HCT116 (cell line): ENCODE data around the gene TPRG1L. TPM values are rescaled to one million over a fixed set of nuclear protein-coding genes. Genes with fewer than 3 reads are reported as not detected.

Experiments used
- ATAC-seq: fragments of 200-7000 bp; cut with Tn5 transposase; 2 replicates; pipeline ENCODE4 v1.9.1; 2020; ENCODE audit warnings: mild to moderate bottlenecking, moderate library complexity
- BruUV-seq: library from RNA; stranded (reverse); fragments of 400-500 nt; replicated peaks from 2 replicates; lab custom pipeline; 2021; lab: Mats Ljungman, UMichigan
- CTCF ChIA-PET: fragments of 300-600 bp; sonication (Branson Sonifier 250); formaldehyde crosslinking; loops from one replicate; lab custom pipeline; 2021; ENCODE audit warnings: antibody characterized with exemption; lab: Charles Lee
- POLR2A ChIA-PET: fragments of 300-600, 350-600 bp; sonication (Branson Sonifier 250); formaldehyde crosslinking; loops from one replicate; lab custom pipeline; 2021; ENCODE audit warnings: antibody characterized with exemption; lab: Charles Lee
- RAD21 ChIA-PET, 2 experiments: fragments of 300-600 bp; sonication (Branson Sonifier 250); formaldehyde crosslinking; loops; one replicate each; lab custom pipeline; 2023; ENCODE audit warnings: low total read pairs in 2 of 2; ENCODE audit not compliant: uncharacterized antibody in 2 of 2, unreplicated experiment in 2 of 2, low non-redundant PET in 1 of 2; lab: Charles Lee
- DNase-seq: peaks from one replicate; pipeline ENCODE4 v3.0.0-alpha.2; 2010; ENCODE audit warnings: low read depth, low spot score
- H2AFZ ChIP-seq: fragments of 200-600 bp; shearing (Covaris generic), sonication (generic); 2 replicates; pipeline ENCODE4 v1.6.1; 2017; ENCODE audit warnings: low read depth, mixed run types, mixed read lengths, antibody characterized with exemption, low read length; ENCODE audit not compliant: poor library complexity, severe bottlenecking
- H3K27ac ChIP-seq: 2 replicates; pipeline ENCODE4 v1.5.1; 2012; ENCODE audit warnings: low read depth, low read length
- H3K27me3 ChIP-seq: fragments of 200-600 bp; sonication (generic); 2 replicates; pipeline ENCODE4 v1.6.1; 2016; ENCODE audit warnings: mixed run types, low read length, mixed read lengths; ENCODE audit not compliant: insufficient read depth
- H3K36me3 ChIP-seq, 2 experiments: fragments of 200-500 bp in 1 of 2; fragments of 200-600 bp in 1 of 2; sonication (Bioruptor generic) in 1 of 2; sonication (generic) in 1 of 2; 2 replicates each; pipeline versions ENCODE4 v1.5.1 to v1.6.1; 2014 to 2016; ENCODE audit warnings: low read length in 2 of 2, inconsistent platforms in 1 of 2, mixed read lengths in 1 of 2, mixed run types in 1 of 2; ENCODE audit not compliant: insufficient read depth in 2 of 2, control insufficient read depth in 1 of 2
- H3K4me1 ChIP-seq, 2 experiments: fragments of 200-600 bp in 1 of 2; sonication (generic) in 1 of 2; 2 replicates each; pipeline versions ENCODE4 v1.5.1 to v1.6.1; 2012 to 2017; ENCODE audit warnings: low read length in 2 of 2, inconsistent platforms in 1 of 2, mild to moderate bottlenecking in 1 of 2, mixed read lengths in 1 of 2, mixed run types in 1 of 2, moderate library complexity in 1 of 2; ENCODE audit not compliant: insufficient read depth in 2 of 2, control insufficient read depth in 1 of 2
- H3K4me2 ChIP-seq: fragments of 200-600 bp; sonication (generic); 2 replicates; pipeline ENCODE4 v1.6.1; 2017; ENCODE audit warnings: mixed run types, low read length, mixed read lengths
- H3K4me3 ChIP-seq, 2 experiments: fragments of 200-600 bp in 1 of 2; sonication (generic) in 1 of 2; replicated peaks in 1 of 2; 2 replicates each; pipeline ENCODE4 v1.5.1; 2011 to 2016; ENCODE audit warnings: low read length in 2 of 2, control low read depth in 1 of 2, low read depth in 1 of 2, mild to moderate bottlenecking in 1 of 2, mixed read lengths in 1 of 2, mixed run types in 1 of 2
- H3K79me2 ChIP-seq: fragments of 200-600 bp; sonication (generic); 2 replicates; pipeline ENCODE4 v1.6.1; 2017; ENCODE audit warnings: mild to moderate bottlenecking, mixed run types, low read length, moderate library complexity, mixed read lengths; ENCODE audit not compliant: insufficient read depth
- H3K9ac ChIP-seq: fragments of 200-600 bp; sonication (generic); 2 replicates; pipeline ENCODE4 v1.6.1; 2016; ENCODE audit warnings: low read length, mixed read lengths
- H3K9me2 ChIP-seq: fragments of 200-600 bp; sonication (generic), shearing (Covaris generic); 2 replicates; pipeline ENCODE4 v1.6.1; 2017; ENCODE audit warnings: mixed run types, mild to moderate bottlenecking, moderate library complexity; ENCODE audit not compliant: insufficient read depth
- H3K9me3 ChIP-seq, 2 experiments: fragments of 200-500 bp in 1 of 2; fragments of 200-600 bp in 1 of 2; sonication (Bioruptor generic) in 1 of 2; sonication (generic) in 1 of 2; 2 replicates each; pipeline ENCODE4 v1.6.1; 2014 to 2017; ENCODE audit warnings: low read length in 2 of 2, mixed read lengths in 2 of 2, inconsistent platforms in 1 of 2, low read depth in 1 of 2, mild to moderate bottlenecking in 1 of 2, mixed run types in 1 of 2, moderate library complexity in 1 of 2; ENCODE audit not compliant: control insufficient read depth in 1 of 2, insufficient read depth in 1 of 2
- H4K20me1 ChIP-seq: fragments of 200-600 bp; sonication (generic), shearing (Covaris generic); 2 replicates; pipeline ENCODE4 v1.6.1; 2017; ENCODE audit warnings: mixed run types, mild to moderate bottlenecking, moderate library complexity; ENCODE audit not compliant: insufficient read depth
- CTCF ChIP-seq, 3 experiments: fragments of 200-600 bp in 1 of 3; sonication (generic) in 1 of 3; IDR thresholded peaks in 2 of 3; conservative IDR thresholded peaks in 1 of 3; 2 replicates each; pipeline ENCODE4 v1.5.1; 2012 to 2017; ENCODE audit warnings: low read depth in 2 of 3, low read length in 2 of 3, antibody characterized with exemption in 1 of 3, borderline replicate concordance in 1 of 3, control low read depth in 1 of 3, mild to moderate bottlenecking in 1 of 3, mixed read lengths in 1 of 3, mixed run types in 1 of 3, moderate library complexity in 1 of 3; ENCODE audit not compliant: insufficient read depth in 1 of 3
- EGR1 ChIP-seq: IDR thresholded peaks from 2 replicates; pipeline ENCODE4 v1.6.1; 2012; ENCODE audit warnings: low read depth
- ELF1 ChIP-seq: IDR thresholded peaks from 2 replicates; pipeline ENCODE4 v1.6.1; 2012; ENCODE audit warnings: low read depth, borderline replicate concordance
- EZH2 ChIP-seq: fragments of 200-600 bp; sonication (generic); IDR thresholded peaks from 2 replicates; pipeline ENCODE4 v1.6.1; 2017; ENCODE audit warnings: antibody characterized with exemption, mixed run types
- EZH2phosphoT487 ChIP-seq: fragments of 200-600 bp; IDR thresholded peaks from 2 replicates; pipeline ENCODE4 v1.6.1; 2018; ENCODE audit warnings: antibody characterized with exemption, borderline replicate concordance
- FOSL1 ChIP-seq: IDR thresholded peaks from 2 replicates; pipeline ENCODE4 v1.6.1; 2012; ENCODE audit warnings: low read depth
- JUND ChIP-seq: IDR thresholded peaks from 2 replicates; pipeline ENCODE4 v1.6.1; 2012
- MAX ChIP-seq: IDR thresholded peaks from 2 replicates; pipeline ENCODE4 v1.6.1; 2012
- POLR2A ChIP-seq: IDR thresholded peaks from 2 replicates; pipeline ENCODE4 v1.7.0; 2011; ENCODE audit warnings: borderline replicate concordance; ENCODE audit not compliant: insufficient read depth, insufficient read length; ENCODE audit errors: extremely low read depth
- SIN3A ChIP-seq: IDR thresholded peaks from 2 replicates; pipeline ENCODE4 v1.6.1; 2012; ENCODE audit warnings: low read depth
- SRF ChIP-seq: IDR thresholded peaks from 2 replicates; pipeline ENCODE4 v1.6.1; 2012; ENCODE audit warnings: low read depth
- YY1 ChIP-seq: IDR thresholded peaks from 2 replicates; pipeline ENCODE4 v1.6.1; 2011; ENCODE audit warnings: low read length, low read depth, moderate library complexity, mild to moderate bottlenecking; ENCODE audit not compliant: insufficient replicate concordance; ENCODE audit errors: extremely low read depth
- intact Hi-C: fragments of 100-400 bp; cut with micrococcal nuclease; formaldehyde crosslinking; loops from 2 replicates; pipeline ENCODE4 v1.10.0; 2022
- total RNA-seq: library from RNA; stranded (reverse); gene quantifications from one replicate; pipeline ENCODE4 v1.2.1, GENCODE V29; 2021; ENCODE audit not compliant: unreplicated experiment
- TF ChIP-seq, protein P1 (sequence below): IDR thresholded peaks from 2 replicates; pipeline ENCODE4 v1.6.1; 2012; ENCODE audit warnings: low read depth
- TF ChIP-seq, protein P2 (sequence below): IDR thresholded peaks from 2 replicates; pipeline ENCODE4 v1.6.1; 2012
- TF ChIP-seq, protein P3 (sequence below): IDR thresholded peaks from 2 replicates; pipeline ENCODE4 v1.6.1; 2011; ENCODE audit warnings: mild to moderate bottlenecking, low read length, moderate library complexity; ENCODE audit not compliant: insufficient replicate concordance; ENCODE audit errors: extremely low read depth

TPRG1L gene
- total RNA-seq, 1 experiment from 2014 or later, result 25.6 TPM

DNA sequence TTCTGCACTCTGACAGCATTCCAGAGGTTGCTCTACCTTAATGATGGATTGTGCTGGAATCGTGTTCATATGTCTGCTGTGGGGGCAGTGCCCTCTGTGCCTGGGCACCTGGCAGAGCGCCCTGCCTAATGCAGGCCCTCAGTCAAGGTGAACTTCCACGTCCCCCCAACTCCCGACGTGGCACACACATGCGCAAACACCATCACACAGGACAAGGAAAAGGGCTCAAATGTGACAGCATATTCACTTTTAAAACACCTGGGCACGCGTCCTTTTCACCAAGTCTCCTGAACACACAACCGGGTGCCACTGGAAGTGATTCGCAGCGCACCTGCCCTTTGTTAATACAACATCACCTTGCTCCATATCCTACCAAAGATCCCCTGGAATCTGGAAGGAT, 11.7 kb downstream of the TPRG1L start:
- H3K27me3 ChIP-seq, result no peaks in the 10 kb centered on the region
- H4K20me1 ChIP-seq, result no peaks in the 10 kb centered on the region
- ChIA-PET CTCF (no interaction called here), RAD21 (no interaction called here), POLR2A (no interaction called here)
- H3K9me3 ChIP-seq, result no peaks in the 10 kb centered on the region
- DNase-seq, result no peak
- no peaks in the 10 kb centered on the region for H3K9me2 ChIP-seq
- no peaks in the 10 kb centered on the region for H3K4me1 ChIP-seq
- no peak overlapping the region for H3K27ac ChIP-seq
- H3K4me3 ChIP-seq, result no peak overlapping the region
- intact Hi-C loops, result no loop called here
- no peak overlapping the region for H3K4me2 ChIP-seq
- no peak overlapping the region for H3K9ac ChIP-seq
- ATAC-seq, result no peak
- no peaks in the 10 kb centered on the region; the same call in 1 of the 2 replicates for H3K79me2 ChIP-seq
- H2AFZ ChIP-seq, result no peak overlapping the region
- H3K36me3 ChIP-seq, result peaks cover 14 to 46% of the 10 kb centered on the region in 2 experiments; a peak in 3 of 4 replicates
- no TSS peak for BruUV-seq
- no peak for TF ChIP-seq SRF
- no peak for TF ChIP-seq YY1
- TF ChIP-seq EZH2phosphoT487, result no peak
- no peak for TF ChIP-seq ELF1
- TF ChIP-seq POLR2A, result no peak
- no peak for TF ChIP-seq CTCF (IDR thresholded peaks at IDR 0.05 in 2 of 3, conservative IDR thresholded peaks at IDR 0.05 in 1 of 3; ENCODE audit: borderline replicate concordance in 1 of 3, insufficient read depth in 1 of 3, low read depth in 2 of 3, low read length in 2 of 3)
- no peak for TF ChIP-seq EGR1
- no peak for TF ChIP-seq FOSL1
- TF ChIP-seq JUND, result no peak
- TF ChIP-seq, protein P1, sequence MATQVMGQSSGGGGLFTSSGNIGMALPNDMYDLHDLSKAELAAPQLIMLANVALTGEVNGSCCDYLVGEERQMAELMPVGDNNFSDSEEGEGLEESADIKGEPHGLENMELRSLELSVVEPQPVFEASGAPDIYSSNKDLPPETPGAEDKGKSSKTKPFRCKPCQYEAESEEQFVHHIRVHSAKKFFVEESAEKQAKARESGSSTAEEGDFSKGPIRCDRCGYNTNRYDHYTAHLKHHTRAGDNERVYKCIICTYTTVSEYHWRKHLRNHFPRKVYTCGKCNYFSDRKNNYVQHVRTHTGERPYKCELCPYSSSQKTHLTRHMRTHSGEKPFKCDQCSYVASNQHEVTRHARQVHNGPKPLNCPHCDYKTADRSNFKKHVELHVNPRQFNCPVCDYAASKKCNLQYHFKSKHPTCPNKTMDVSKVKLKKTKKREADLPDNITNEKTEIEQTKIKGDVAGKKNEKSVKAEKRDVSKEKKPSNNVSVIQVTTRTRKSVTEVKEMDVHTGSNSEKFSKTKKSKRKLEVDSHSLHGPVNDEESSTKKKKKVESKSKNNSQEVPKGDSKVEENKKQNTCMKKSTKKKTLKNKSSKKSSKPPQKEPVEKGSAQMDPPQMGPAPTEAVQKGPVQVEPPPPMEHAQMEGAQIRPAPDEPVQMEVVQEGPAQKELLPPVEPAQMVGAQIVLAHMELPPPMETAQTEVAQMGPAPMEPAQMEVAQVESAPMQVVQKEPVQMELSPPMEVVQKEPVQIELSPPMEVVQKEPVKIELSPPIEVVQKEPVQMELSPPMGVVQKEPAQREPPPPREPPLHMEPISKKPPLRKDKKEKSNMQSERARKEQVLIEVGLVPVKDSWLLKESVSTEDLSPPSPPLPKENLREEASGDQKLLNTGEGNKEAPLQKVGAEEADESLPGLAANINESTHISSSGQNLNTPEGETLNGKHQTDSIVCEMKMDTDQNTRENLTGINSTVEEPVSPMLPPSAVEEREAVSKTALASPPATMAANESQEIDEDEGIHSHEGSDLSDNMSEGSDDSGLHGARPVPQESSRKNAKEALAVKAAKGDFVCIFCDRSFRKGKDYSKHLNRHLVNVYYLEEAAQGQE, result no peak
- TF ChIP-seq, protein P2, sequence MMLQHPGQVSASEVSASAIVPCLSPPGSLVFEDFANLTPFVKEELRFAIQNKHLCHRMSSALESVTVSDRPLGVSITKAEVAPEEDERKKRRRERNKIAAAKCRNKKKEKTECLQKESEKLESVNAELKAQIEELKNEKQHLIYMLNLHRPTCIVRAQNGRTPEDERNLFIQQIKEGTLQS, result no peak
- TF ChIP-seq SIN3A, result no peak
- TF ChIP-seq MAX, result no peak
- no peak for TF ChIP-seq EZH2
- TF ChIP-seq, protein P3, sequence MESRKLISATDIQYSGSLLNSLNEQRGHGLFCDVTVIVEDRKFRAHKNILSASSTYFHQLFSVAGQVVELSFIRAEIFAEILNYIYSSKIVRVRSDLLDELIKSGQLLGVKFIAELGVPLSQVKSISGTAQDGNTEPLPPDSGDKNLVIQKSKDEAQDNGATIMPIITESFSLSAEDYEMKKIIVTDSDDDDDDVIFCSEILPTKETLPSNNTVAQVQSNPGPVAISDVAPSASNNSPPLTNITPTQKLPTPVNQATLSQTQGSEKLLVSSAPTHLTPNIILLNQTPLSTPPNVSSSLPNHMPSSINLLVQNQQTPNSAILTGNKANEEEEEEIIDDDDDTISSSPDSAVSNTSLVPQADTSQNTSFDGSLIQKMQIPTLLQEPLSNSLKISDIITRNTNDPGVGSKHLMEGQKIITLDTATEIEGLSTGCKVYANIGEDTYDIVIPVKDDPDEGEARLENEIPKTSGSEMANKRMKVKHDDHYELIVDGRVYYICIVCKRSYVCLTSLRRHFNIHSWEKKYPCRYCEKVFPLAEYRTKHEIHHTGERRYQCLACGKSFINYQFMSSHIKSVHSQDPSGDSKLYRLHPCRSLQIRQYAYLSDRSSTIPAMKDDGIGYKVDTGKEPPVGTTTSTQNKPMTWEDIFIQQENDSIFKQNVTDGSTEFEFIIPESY, result no peak
